Skeletal muscle tissue (tissue), 4 donors: ENCODE measurements around the gene GRID1. TPM values are rescaled to one million over a fixed set of nuclear protein-coding genes. Genes with fewer than 3 reads are reported as not detected.

ENCODE experiments used
- H3K27ac ChIP-seq: one replicate; pipeline ENCODE4 v1.7.0; 2013; ENCODE audit warnings: mild to moderate bottlenecking, low read depth, low read length, inconsistent platforms
- H3K27me3 ChIP-seq, 3 donors: one replicate each; pipeline ENCODE4 v1.7.0; 2013; ENCODE audit warnings: low read length in 3 of 3; ENCODE audit not compliant: control insufficient read depth in 3 of 3, insufficient read depth in 3 of 3
- H3K36me3 ChIP-seq, 3 donors: one replicate each; pipeline ENCODE4 v1.7.0; 2013; ENCODE audit warnings: low read length in 3 of 3; ENCODE audit not compliant: control insufficient read depth in 3 of 3, insufficient read depth in 3 of 3
- H3K4me1 ChIP-seq, 3 donors: one replicate each; pipeline ENCODE4 v1.7.0; 2013; ENCODE audit warnings: low read length in 3 of 3, mild to moderate bottlenecking in 3 of 3; ENCODE audit not compliant: control insufficient read depth in 3 of 3, insufficient read depth in 3 of 3
- H3K4me3 ChIP-seq, 3 donors: one replicate each; pipeline ENCODE4 v1.7.0; 2013; ENCODE audit warnings: low read length in 3 of 3
- H3K9ac ChIP-seq, 3 donors: one replicate each; pipeline ENCODE4 v1.7.0; 2013; ENCODE audit warnings: low read length in 3 of 3, mild to moderate bottlenecking in 3 of 3, moderate library complexity in 2 of 3, low read depth in 1 of 3
- H3K9me3 ChIP-seq, 3 donors: one replicate each; pipeline ENCODE4 v1.7.0; 2013; ENCODE audit warnings: low read length in 3 of 3; ENCODE audit not compliant: control insufficient read depth in 3 of 3
- total RNA-seq: library from RNA; depleted of rRNA; stranded (reverse); fragments of >200 nt; gene quantifications from one replicate; pipeline ENCODE4 v1.2.3, GENCODE V29; 2014
- donor health status: Osteomylitis.

GRID1 gene
- total RNA-seq, 1 donor from 2014 or later = 2.1 TPM

- H3K4me3 ChIP-seq = no peak overlapping the region
- no peaks in the 10 kb centered on the region for H3K9me3 ChIP-seq
- no peak overlapping the region for H3K27ac ChIP-seq
- no peak overlapping the region for H3K9ac ChIP-seq
- H3K27me3 ChIP-seq = peaks cover 0 to 14% (median 7%) of the 10 kb centered on the region in 3 donors
- no peaks in the 10 kb centered on the region for H3K4me1 ChIP-seq
- H3K36me3 ChIP-seq = no peaks in the 10 kb centered on the region
Observed at GRCh38 chr10:86061278-86062197, 305.1 kb downstream of the GRID1 start.

DNA sequence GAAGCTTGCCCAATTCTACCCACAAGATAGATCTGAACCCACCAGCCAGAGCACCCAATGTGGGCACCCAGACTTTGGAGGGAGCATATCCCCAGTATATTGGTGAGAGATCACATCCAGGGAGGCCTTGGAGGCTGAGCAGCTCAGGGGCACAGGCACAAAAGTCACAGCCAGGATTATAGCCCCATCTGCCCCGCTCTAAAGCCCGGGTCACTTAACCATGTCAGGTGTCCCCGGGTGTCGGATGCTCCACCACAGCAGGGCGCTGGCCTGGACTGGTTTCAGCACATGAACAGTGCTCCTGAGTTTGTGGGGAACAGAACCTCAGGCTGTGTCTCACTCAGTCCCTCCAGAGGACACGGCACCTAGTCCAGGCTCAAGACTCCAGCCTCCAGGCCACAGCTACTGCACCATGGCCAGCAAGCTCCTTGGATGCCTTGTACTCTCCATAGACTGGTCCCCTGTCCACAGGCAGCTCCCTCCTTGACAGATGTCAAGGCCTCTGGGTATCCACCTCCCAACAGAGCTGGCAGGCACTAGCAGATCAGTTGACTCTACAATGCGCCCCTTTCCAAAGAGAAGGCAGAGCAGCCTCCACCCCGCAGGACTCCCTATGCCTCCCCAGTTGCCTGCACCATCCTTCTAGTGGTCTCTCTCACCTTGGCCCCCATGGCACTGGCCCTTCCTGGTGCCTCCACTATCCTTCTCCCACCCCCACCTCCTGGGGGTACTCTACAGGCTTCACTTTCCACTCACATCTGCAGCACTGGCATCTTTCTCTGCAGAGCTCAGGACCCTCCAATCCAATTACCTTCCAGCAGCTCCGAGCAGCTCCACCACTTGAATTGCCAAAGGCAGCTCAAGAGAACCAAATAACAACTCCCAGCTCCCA, 306.0 kb downstream of the GRID1 start:
- H3K4me1 ChIP-seq = no peaks in the 10 kb centered on the region
- no peaks in the 10 kb centered on the region for H3K9me3 ChIP-seq
- H3K36me3 ChIP-seq = no peaks in the 10 kb centered on the region
- no peak overlapping the region for H3K4me3 ChIP-seq
- no peak overlapping the region for H3K27ac ChIP-seq
- peaks cover 0 to 21% (median 7%) of the 10 kb centered on the region in 3 donors for H3K27me3 ChIP-seq
- H3K9ac ChIP-seq = no peak overlapping the region

DNA sequence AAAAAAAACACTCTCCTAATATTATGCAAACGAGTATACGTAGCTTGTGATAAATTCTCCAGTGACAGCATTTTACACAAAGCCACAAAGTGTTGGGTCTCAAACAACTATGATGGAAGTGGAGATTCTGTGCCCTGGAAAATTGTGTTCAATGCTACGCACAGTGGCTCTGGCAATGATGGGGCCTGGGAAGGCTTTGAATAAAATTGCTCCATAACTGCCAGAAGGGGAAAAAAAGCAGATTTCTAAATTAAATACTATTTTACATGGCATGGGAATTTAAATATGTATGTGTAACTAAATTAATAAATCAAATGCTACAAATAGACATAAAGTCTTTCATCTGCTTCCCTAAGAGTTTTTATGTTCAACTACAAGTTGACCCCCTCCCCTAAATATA, 306.7 kb downstream of the GRID1 start:
- Histone ChIP-seq H3K4me3 (no peak overlapping the region), H3K9ac (no peak overlapping the region), H3K27ac (no peak overlapping the region), H3K36me3 (no peaks in the 10 kb centered on the region), H3K27me3 (peaks cover 0 to 22% (median 3%) of the 10 kb centered on the region in 3 donors), H3K4me1 (no peaks in the 10 kb centered on the region), H3K9me3 (no peaks in the 10 kb centered on the region)

GRCh38 chr10:86058964-86059363, 307.6 kb downstream of the GRID1 start:
- no peaks in the 10 kb centered on the region for H3K9me3 ChIP-seq
- no peak overlapping the region for H3K9ac ChIP-seq

GRCh38 chr10:86057708-86058107, 308.9 kb downstream of the GRID1 start:
- Histone ChIP-seq H3K9me3 (no peaks in the 10 kb centered on the region), H3K4me1 (no peaks in the 10 kb centered on the region), H3K27me3 (peaks cover 0 to 21% (median 3%) of the 10 kb centered on the region in 3 donors), H3K27ac (no peak overlapping the region), H3K9ac (no peak overlapping the region), H3K4me3 (no peak overlapping the region), H3K36me3 (no peaks in the 10 kb centered on the region)

More at GRCh38 chr10:86058964-86059363, 307.6 kb downstream of the GRID1 start:
- peaks cover 0 to 21% (median 3%) of the 10 kb centered on the region in 3 donors for H3K27me3 ChIP-seq
- no peaks in the 10 kb centered on the region for H3K4me1 ChIP-seq
- no peaks in the 10 kb centered on the region for H3K36me3 ChIP-seq
- no peak overlapping the region for H3K4me3 ChIP-seq
- H3K27ac ChIP-seq = no peak overlapping the region

DNA sequence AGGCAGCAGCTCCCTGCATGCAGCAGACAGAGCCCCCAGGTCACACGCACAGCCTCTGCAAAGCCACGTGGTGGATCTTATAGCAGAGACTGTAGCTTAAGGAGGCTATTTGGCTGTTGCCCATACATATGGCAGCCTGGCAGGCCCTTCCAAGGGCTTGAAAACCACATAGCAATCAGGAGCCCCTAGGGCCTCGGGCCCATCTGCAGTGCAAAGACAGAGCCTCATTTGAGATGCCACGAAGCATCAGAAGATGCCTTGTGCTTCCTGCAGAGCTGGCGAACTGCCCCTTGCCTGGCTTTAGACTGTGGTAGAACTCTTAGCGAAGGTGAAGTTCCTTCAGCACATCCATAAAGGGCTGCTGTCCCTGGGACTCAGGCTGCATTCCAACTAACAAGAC, 309.9 kb downstream of the GRID1 start:
- no peak overlapping the region for H3K27ac ChIP-seq
- no peak overlapping the region for H3K4me3 ChIP-seq
- no peaks in the 10 kb centered on the region for H3K4me1 ChIP-seq
- H3K9me3 ChIP-seq = no peaks in the 10 kb centered on the region
- H3K36me3 ChIP-seq = no peaks in the 10 kb centered on the region
- H3K9ac ChIP-seq = no peak overlapping the region
- H3K27me3 ChIP-seq = peaks cover 0 to 18% (median 3%) of the 10 kb centered on the region in 3 donors

GRCh38 chr10:86055928-86056327, 310.7 kb downstream of the GRID1 start:
- Histone ChIP-seq H3K27me3 (peaks cover 0 to 18% (median 0%) of the 10 kb centered on the region in 3 donors), H3K4me3 (no peak overlapping the region), H3K36me3 (no peaks in the 10 kb centered on the region), H3K4me1 (no peaks in the 10 kb centered on the region), H3K9ac (no peak overlapping the region), H3K27ac (no peak overlapping the region), H3K9me3 (no peaks in the 10 kb centered on the region)

DNA sequence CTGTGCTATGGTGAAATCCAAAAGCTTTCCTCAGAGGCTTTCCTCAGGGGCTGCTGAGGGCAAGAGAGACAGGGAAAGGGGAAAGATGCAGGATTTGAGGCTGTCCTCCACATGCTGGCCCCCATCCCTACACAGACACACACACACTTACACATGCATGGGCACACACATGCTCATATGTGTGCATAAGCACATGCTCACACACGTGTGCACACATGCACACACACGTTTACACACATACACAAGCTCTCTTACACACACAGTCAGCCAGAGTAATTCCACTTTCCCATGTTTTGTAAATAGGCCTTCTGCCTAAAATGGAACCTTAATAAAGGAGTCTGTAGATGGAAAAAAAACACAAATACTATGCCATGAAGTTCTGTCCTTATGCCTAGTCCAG, 312.9 kb downstream of the GRID1 start:
- H3K9me3 ChIP-seq = peaks cover 0 to 3% (median 0%) of the 10 kb centered on the region in 3 donors
- H3K27ac ChIP-seq = no peak overlapping the region
- H3K36me3 ChIP-seq = no peaks in the 10 kb centered on the region
- no peak overlapping the region for H3K9ac ChIP-seq
- H3K27me3 ChIP-seq = peaks cover 0 to 18% (median 0%) of the 10 kb centered on the region in 3 donors
- no peak overlapping the region for H3K4me3 ChIP-seq
- H3K4me1 ChIP-seq = no peaks in the 10 kb centered on the region

DNA sequence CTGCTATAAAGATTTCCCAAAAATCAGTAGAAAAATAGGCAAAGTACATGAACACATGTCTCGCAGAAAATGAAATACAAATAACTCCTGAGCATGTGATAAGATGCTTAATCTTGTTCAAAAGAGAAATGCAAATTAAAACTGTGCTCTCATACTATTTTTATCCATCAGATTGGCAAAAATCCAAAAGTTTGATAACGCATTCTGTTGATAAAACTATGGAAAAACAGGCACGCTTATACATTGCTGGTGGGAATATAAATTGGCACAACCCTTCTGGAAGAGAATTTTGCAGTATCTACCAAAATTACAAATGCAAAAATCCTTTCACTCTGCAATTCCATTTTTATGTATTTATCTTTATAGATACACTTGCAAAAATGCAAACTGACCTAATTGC, 315.0 kb downstream of the GRID1 start:
- H3K4me3 ChIP-seq = no peak overlapping the region
- no peak overlapping the region for H3K9ac ChIP-seq
- no peaks in the 10 kb centered on the region for H3K4me1 ChIP-seq
- H3K36me3 ChIP-seq = no peaks in the 10 kb centered on the region
- peaks cover 0 to 11% (median 0%) of the 10 kb centered on the region in 3 donors for H3K27me3 ChIP-seq
- H3K27ac ChIP-seq = no peak overlapping the region
- H3K9me3 ChIP-seq = peaks cover 0 to 3% (median 0%) of the 10 kb centered on the region in 3 donors
